Measurements from ENCODE around the gene SPNS2. TPM values are rescaled to one million over a fixed set of nuclear protein-coding genes. Genes with fewer than 3 reads are reported as not detected.

The SPNS2 gene
- total and polyA plus RNA-seq, 2 of the 8 experiments (the other 6 are each of a cell fraction or from before 2014, with no cell fraction given), result 1.2 to 1.5 TPM

DNA sequence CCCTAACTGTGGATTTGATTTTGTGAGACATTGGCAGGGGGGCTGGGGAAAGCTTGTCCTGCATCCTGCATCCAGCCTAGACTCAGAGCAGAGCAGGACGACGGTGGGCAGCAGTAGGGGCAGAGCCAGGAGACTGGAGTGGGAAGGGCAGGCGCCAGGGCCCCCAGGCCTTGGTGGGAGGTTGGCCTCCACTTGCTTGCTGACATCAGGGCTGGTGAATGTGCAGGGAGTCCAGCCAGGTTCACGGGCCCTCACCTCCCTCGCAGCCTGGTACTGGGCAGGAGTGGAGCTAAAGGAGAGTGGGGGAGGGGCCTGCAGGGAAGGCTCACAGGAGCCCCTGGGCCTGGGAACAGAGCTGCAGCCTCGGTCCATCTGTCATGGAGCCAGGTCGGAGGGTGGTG lies 83.4 kb downstream of the SPNS2 start (continued):
- no peak for TF ChIP-seq SP4 (IDR thresholded peaks at IDR 0.05; ENCODE audit: low read length)
- no peak for TF ChIP-seq SP2 (IDR thresholded peaks at IDR 0.05; ENCODE audit: low read length)
- TF ChIP-seq YY1 (IDR thresholded peaks at IDR 0.05; ENCODE audit: low read depth, low read length), result no peak
- TF ChIP-seq TEAD4 (IDR thresholded peaks at IDR 0.05; ENCODE audit: low read depth, low read length), result no peak
- no peak for TF ChIP-seq RXRA (IDR thresholded peaks at IDR 0.05; ENCODE audit: insufficient read depth, low read depth, low read length)
- TF ChIP-seq CHD2 (IDR thresholded peaks at IDR 0.05; ENCODE audit: low read length), result no peak
- no peak for TF ChIP-seq CEBPB (IDR thresholded peaks at IDR 0.05; ENCODE audit: low read depth, low read length)
- no peak for TF ChIP-seq TCF12 (IDR thresholded peaks at IDR 0.05; ENCODE audit: low read depth, low read length)
